GM23248 (cell line): Measurements from ENCODE around the gene EBF4. TPM values are rescaled to one million over a fixed set of nuclear protein-coding genes. Genes with fewer than 3 reads are reported as not detected.

Experiments
- DNase-seq: peaks from one replicate; pipeline ENCODE4 v3.0.0-alpha.2; 2015
- H2AFZ ChIP-seq: fragments of 200-600 bp; sonication (generic); 2 replicates; pipeline ENCODE4 v1.6.1; 2016; ENCODE audit warnings: antibody characterized with exemption
- H3F3A ChIP-seq: fragments of 200-600 bp; sonication (generic); 2 replicates; pipeline ENCODE4 v1.6.1; 2016; ENCODE audit warnings: mild to moderate bottlenecking, antibody characterized with exemption, mixed run types; ENCODE audit not compliant: insufficient read depth
- H3K27ac ChIP-seq: fragments of 200-600 bp; sonication (generic); 2 replicates; pipeline ENCODE4 v1.5.1; 2016; ENCODE audit warnings: mild to moderate bottlenecking
- H3K27me3 ChIP-seq: fragments of 200-600 bp; sonication (generic); replicated peaks from 2 replicates; pipeline ENCODE4 v1.6.1; 2016; ENCODE audit warnings: mild to moderate bottlenecking; ENCODE audit not compliant: insufficient read depth
- H3K36me3 ChIP-seq: fragments of 200-600 bp; sonication (generic); 2 replicates; pipeline ENCODE4 v1.6.1; 2016; ENCODE audit warnings: low read depth, mild to moderate bottlenecking
- H3K4me1 ChIP-seq: fragments of 200-600 bp; sonication (generic); 2 replicates; pipeline ENCODE4 v1.6.1; 2016; ENCODE audit warnings: mild to moderate bottlenecking; ENCODE audit not compliant: insufficient read depth
- H3K4me2 ChIP-seq: fragments of 200-600 bp; sonication (generic); one replicate; pipeline ENCODE4 v1.6.1; 2016; ENCODE audit warnings: mild to moderate bottlenecking; ENCODE audit not compliant: unreplicated experiment
- H3K4me3 ChIP-seq: fragments of 200-600 bp; sonication (generic); 2 replicates; pipeline ENCODE4 v1.5.1; 2016; ENCODE audit warnings: mild to moderate bottlenecking
- H3K79me2 ChIP-seq: fragments of 200-600 bp; sonication (generic); 2 replicates; pipeline ENCODE4 v1.6.1; 2016; ENCODE audit warnings: mild to moderate bottlenecking; ENCODE audit not compliant: insufficient read depth
- H3K9ac ChIP-seq: fragments of 200-600 bp; sonication (generic); 2 replicates; pipeline ENCODE4 v1.6.1; 2016; ENCODE audit warnings: mild to moderate bottlenecking
- H3K9me2 ChIP-seq: fragments of 200-600 bp; sonication (generic); 2 replicates; pipeline ENCODE4 v1.6.1; 2016; ENCODE audit warnings: mixed run types, mild to moderate bottlenecking, moderate library complexity; ENCODE audit not compliant: insufficient read depth
- H3K9me3 ChIP-seq: fragments of 200-600 bp; sonication (generic); one replicate; pipeline ENCODE4 v1.6.1; 2017; ENCODE audit warnings: low read depth
- H4K20me1 ChIP-seq: fragments of 200-600 bp; sonication (generic); 2 replicates; pipeline ENCODE4 v1.6.0; 2016; ENCODE audit not compliant: insufficient read depth
- EZH2 ChIP-seq: fragments of 200-600 bp; sonication (generic); IDR thresholded peaks from 2 replicates; pipeline ENCODE4 v1.6.1; 2018; ENCODE audit warnings: antibody characterized with exemption, mild to moderate bottlenecking; ENCODE audit not compliant: insufficient read depth, poor library complexity, severe bottlenecking
- EZH2phosphoT487 ChIP-seq: fragments of 200-600 bp; sonication (generic); IDR thresholded peaks from 2 replicates; pipeline ENCODE4 v1.6.1; 2018; ENCODE audit warnings: antibody characterized with exemption, moderate library complexity, mild to moderate bottlenecking, low read depth; ENCODE audit not compliant: insufficient read depth
- WGBS, 2 experiments: methylation state at CpG; one replicate each; pipeline ENCODE4 v1.1.6; 2015 to 2017; ENCODE audit warnings: low lambda C conversion rate in 2 of 2, low coverage in 1 of 2; ENCODE audit errors: missing lambda C conversion rate in 2 of 2; 5-methylcytosine and 5-hydroxymethylcytosine counted together
- in situ Hi-C: fragments of 300-500 bp; cut with MboI; formaldehyde crosslinking; loops from 2 replicates; pipeline ENCODE4 v1.15.0; 2020
- polyA plus RNA-seq: library from polyadenylated mRNA; unstranded; fragments of >200 nt; fragmentation: Nextera tagmentation; extraction: Ambion mirVana; gene quantifications from 2 replicates; pipeline ENCODE4 v1.2.1, GENCODE V29; 2016
- total RNA-seq: library from RNA; depleted of rRNA; stranded (reverse); fragments of >200 nt; shearing (Covaris generic); gene quantifications from 2 replicates; pipeline ENCODE4 v1.2.3, GENCODE V29; 2014

The EBF4 gene
- total and polyA plus RNA-seq, 2 experiments from 2014 or later: 0.36 TPM; not detected in 1

DNA sequence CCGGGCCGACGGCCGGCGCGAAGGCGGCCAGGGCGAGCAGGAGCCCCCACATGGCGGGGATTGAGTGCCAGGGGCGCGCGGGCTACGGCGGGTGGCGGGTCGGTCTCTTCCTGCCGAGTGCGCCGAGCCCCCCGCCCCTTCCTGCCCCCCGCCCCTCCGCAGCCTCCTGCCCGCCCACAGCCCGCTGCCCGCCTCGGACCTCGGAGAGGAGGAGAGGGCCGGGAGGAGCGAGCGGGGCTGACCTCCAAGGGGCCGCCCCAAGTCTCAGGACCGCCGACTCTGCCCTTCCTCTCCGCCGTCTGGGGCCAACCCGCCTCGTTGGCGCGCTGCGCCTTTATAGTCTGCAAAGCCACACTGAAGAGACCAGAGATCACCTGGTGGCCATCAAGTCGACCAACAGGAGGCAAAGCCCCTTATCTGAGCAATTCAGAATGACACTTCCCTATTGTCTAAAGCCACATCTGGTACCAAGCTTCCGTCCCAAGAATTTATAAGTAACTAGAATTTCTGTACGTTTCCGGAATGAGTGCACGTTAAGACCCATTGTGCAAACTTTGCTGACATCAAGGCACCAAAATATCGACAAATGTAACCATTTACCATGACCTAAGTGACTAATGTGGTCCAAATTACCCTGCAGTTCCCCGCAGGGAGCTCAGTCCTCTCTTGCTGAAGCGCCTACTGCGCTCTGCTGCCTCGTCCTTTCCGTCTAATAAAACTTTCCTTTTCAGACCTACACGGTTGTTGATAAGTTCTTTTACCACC lies 108.1 kb downstream of the EBF4 start, which contains the start of gene CPXM1:
Gene CPXM1, minus strand, starts transcription at position 107 of the 765 bp plus-strand sequence. Its CDS starts 55 bp downstream, at position 52.
- Histone ChIP-seq H3F3A (no peaks in the 10 kb centered on the region), H3K4me3 (peak within 1 kb of the TSS; percentile 35; the same call in 1 of the 2 replicates), H3K79me2 (no peaks in the 10 kb centered on the region), H3K9ac (no peak within 1 kb of the TSS), H3K27me3 (peaks cover 62% of the 10 kb centered on the region), H3K27ac (no peak within 1 kb of the TSS), H4K20me1 (no peaks in the 10 kb centered on the region), H3K36me3 (no peaks in the 10 kb centered on the region), H3K9me2 (no peaks in the 10 kb centered on the region), H3K9me3 (no peaks in the 10 kb centered on the region), H2AFZ (no peak within 1 kb of the TSS), H3K4me1 (no peaks in the 10 kb centered on the region), H3K4me2 (peak within 1 kb of the TSS; percentile 39)
- no peak for DNase-seq
- 6 to 9% methylated on average over 22 to 39 of the region's 52 CpGs for WGBS, 2 experiments
- TF ChIP-seq EZH2 (peak; percentile 81), EZH2phosphoT487 (no peak)
- in situ Hi-C loops: no loop called here

- no peak for DNase-seq
- no peak overlapping the region for H3K4me3 ChIP-seq
- H3F3A ChIP-seq: no peaks in the 10 kb centered on the region
- WGBS, 2 experiments: 15 to 16% methylated on average over 13 of the region's 13 CpGs
- TF ChIP-seq EZH2: peak; percentile 77
- TF ChIP-seq EZH2phosphoT487: no peak
- no peaks in the 10 kb centered on the region for H3K4me1 ChIP-seq
- no peaks in the 10 kb centered on the region for H3K9me3 ChIP-seq
- no peaks in the 10 kb centered on the region for H3K36me3 ChIP-seq
- H3K9ac ChIP-seq: no peak overlapping the region
- H3K27me3 ChIP-seq: peaks cover 68% of the 10 kb centered on the region
- H3K4me2 ChIP-seq: no peak overlapping the region
- in situ Hi-C loops: no loop called here
- H4K20me1 ChIP-seq: no peaks in the 10 kb centered on the region
- H3K9me2 ChIP-seq: no peaks in the 10 kb centered on the region
- H2AFZ ChIP-seq: no peak overlapping the region
- no peak overlapping the region for H3K27ac ChIP-seq
- no peaks in the 10 kb centered on the region for H3K79me2 ChIP-seq
These were observed 108.7 kb downstream of the EBF4 start for GRCh38 chr20:2801286-2801728.

GRCh38 chr20:2804041-2804828 lies 111.7 kb downstream of the EBF4 start:
- Histone ChIP-seq H2AFZ (no peak overlapping the region), H3K79me2 (no peaks in the 10 kb centered on the region), H3K36me3 (no peaks in the 10 kb centered on the region), H3K9me3 (no peaks in the 10 kb centered on the region), H3K9me2 (no peaks in the 10 kb centered on the region), H4K20me1 (no peaks in the 10 kb centered on the region), H3K27me3 (peaks cover 89% of the 10 kb centered on the region), H3K4me2 (no peak overlapping the region), H3F3A (no peaks in the 10 kb centered on the region), H3K27ac (no peak overlapping the region), H3K4me1 (no peaks in the 10 kb centered on the region), H3K4me3 (no peak overlapping the region), H3K9ac (no peak overlapping the region)
- DNase-seq: no peak
- no peak for TF ChIP-seq EZH2
- TF ChIP-seq EZH2phosphoT487: no peak
- in situ Hi-C loops: no loop called here
- 64% methylated on average over 15 to 16 of the region's 16 CpGs for WGBS, 2 experiments

GRCh38 chr20:2804852-2805688 lies 112.5 kb downstream of the EBF4 start:
- Histone ChIP-seq H3K79me2 (no peaks in the 10 kb centered on the region), H3K36me3 (no peaks in the 10 kb centered on the region), H2AFZ (no peak overlapping the region), H3K4me3 (no peak overlapping the region), H3K4me1 (no peaks in the 10 kb centered on the region), H3K27me3 (peaks cover 81% of the 10 kb centered on the region), H4K20me1 (no peaks in the 10 kb centered on the region), H3K9me2 (no peaks in the 10 kb centered on the region), H3K4me2 (no peak overlapping the region), H3K9ac (no peak overlapping the region), H3K9me3 (no peaks in the 10 kb centered on the region), H3F3A (no peaks in the 10 kb centered on the region), H3K27ac (no peak overlapping the region)
- no peak for TF ChIP-seq EZH2phosphoT487
- TF ChIP-seq EZH2: no peak
- in situ Hi-C loops: no loop called here
- WGBS, 2 experiments: 9 to 10% methylated on average over 33 to 49 of the region's 49 CpGs
- DNase-seq: peak; percentile 52
